Body of pancreas (tissue), 4 donors: Measurements from ENCODE around the gene RGS6.

Experiments
- POLR2A ChIP-seq, 3 donors: fragments of 450-650 bp; IDR thresholded peaks; one replicate each; pipeline ENCODE4 v1.6.1; 2016; ENCODE audit warnings: antibody characterized with exemption in 3 of 3, mild to moderate bottlenecking in 2 of 3
- TF ChIP-seq, protein P1 (sequence below), 7 experiments: fragments of 450-650 bp in 4 of 7; fragments of 200-600 bp in 3 of 7; sonication (generic) in 3 of 7; IDR thresholded peaks; one replicate each; pipeline ENCODE4 v1.5.1; 2016 to 2019; ENCODE audit warnings: antibody characterized with exemption in 7 of 7

DNA sequence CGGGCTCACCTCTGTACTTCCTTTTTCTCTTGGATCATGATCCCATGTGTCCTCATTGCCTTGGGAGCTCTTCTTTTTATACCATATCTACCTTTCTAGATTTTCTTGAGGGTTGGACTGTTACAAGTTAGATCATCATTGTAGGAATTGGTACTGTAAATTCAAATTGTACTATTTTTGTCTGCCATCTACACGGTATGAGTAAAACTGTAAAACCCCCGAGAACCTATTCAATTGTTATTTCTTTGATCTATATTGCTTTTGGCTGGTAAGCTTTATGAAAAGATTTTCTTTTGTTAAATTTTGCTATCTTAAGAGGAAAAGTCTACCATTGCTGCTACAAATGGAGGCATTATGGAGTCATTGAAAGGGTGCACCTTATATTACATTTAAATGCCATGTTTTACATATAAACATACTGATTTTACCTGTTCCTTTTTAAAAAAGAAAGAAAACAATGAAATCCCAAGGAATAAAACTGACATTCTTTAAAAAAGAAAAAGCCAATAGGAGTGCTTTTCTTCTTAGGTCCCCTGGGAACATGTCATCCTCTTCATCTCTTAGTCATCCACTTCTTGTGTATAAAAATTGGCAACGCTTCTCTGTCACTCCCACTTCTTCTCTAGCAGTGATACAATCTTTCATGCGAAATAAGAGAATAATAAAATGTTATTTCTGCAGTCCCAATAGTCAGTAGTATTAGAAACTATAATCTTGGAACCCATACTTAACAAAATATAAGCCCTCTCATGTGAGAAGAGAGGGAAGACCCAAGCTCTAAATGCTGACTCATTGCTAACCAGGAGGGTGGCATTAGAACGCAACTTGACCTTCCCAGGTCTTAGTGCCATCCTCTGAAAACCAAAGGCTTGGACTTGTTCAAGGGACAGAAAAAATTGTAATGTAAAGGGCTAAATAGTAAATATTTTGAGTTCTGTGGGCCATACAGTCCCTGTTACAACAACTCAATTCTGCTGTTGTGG is 20.4 kb downstream of the RGS6 start:
- no peak for TF ChIP-seq POLR2A (IDR thresholded peaks at IDR 0.05)
- TF ChIP-seq, protein P1, sequence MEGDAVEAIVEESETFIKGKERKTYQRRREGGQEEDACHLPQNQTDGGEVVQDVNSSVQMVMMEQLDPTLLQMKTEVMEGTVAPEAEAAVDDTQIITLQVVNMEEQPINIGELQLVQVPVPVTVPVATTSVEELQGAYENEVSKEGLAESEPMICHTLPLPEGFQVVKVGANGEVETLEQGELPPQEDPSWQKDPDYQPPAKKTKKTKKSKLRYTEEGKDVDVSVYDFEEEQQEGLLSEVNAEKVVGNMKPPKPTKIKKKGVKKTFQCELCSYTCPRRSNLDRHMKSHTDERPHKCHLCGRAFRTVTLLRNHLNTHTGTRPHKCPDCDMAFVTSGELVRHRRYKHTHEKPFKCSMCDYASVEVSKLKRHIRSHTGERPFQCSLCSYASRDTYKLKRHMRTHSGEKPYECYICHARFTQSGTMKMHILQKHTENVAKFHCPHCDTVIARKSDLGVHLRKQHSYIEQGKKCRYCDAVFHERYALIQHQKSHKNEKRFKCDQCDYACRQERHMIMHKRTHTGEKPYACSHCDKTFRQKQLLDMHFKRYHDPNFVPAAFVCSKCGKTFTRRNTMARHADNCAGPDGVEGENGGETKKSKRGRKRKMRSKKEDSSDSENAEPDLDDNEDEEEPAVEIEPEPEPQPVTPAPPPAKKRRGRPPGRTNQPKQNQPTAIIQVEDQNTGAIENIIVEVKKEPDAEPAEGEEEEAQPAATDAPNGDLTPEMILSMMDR (IDR thresholded peaks at IDR 0.05) = no peak
